Skeletal muscle tissue (tissue), 4 donors: ENCODE measurements around the gene EPYC. TPM values are rescaled to one million over a fixed set of nuclear protein-coding genes. Genes with fewer than 3 reads are reported as not detected.

ENCODE experiments used
- H3K27ac ChIP-seq: one replicate; pipeline ENCODE4 v1.7.0; 2013; ENCODE audit warnings: mild to moderate bottlenecking, low read depth, low read length, inconsistent platforms
- H3K27me3 ChIP-seq, 3 donors: one replicate each; pipeline ENCODE4 v1.7.0; 2013; ENCODE audit warnings: low read length in 3 of 3; ENCODE audit not compliant: control insufficient read depth in 3 of 3, insufficient read depth in 3 of 3
- H3K36me3 ChIP-seq, 3 donors: one replicate each; pipeline ENCODE4 v1.7.0; 2013; ENCODE audit warnings: low read length in 3 of 3; ENCODE audit not compliant: control insufficient read depth in 3 of 3, insufficient read depth in 3 of 3
- H3K4me1 ChIP-seq, 3 donors: one replicate each; pipeline ENCODE4 v1.7.0; 2013; ENCODE audit warnings: low read length in 3 of 3, mild to moderate bottlenecking in 3 of 3; ENCODE audit not compliant: control insufficient read depth in 3 of 3, insufficient read depth in 3 of 3
- H3K4me3 ChIP-seq, 3 donors: one replicate each; pipeline ENCODE4 v1.7.0; 2013; ENCODE audit warnings: low read length in 3 of 3
- H3K9ac ChIP-seq, 3 donors: one replicate each; pipeline ENCODE4 v1.7.0; 2013; ENCODE audit warnings: low read length in 3 of 3, mild to moderate bottlenecking in 3 of 3, moderate library complexity in 2 of 3, low read depth in 1 of 3
- H3K9me3 ChIP-seq, 3 donors: one replicate each; pipeline ENCODE4 v1.7.0; 2013; ENCODE audit warnings: low read length in 3 of 3; ENCODE audit not compliant: control insufficient read depth in 3 of 3
- total RNA-seq: library from RNA; depleted of rRNA; stranded (reverse); fragments of >200 nt; gene quantifications from one replicate; pipeline ENCODE4 v1.2.3, GENCODE V29; 2014
- donor health status: Osteomylitis.

The EPYC gene
- total RNA-seq, 1 donor from 2014 or later, result 0.52 TPM

- Histone ChIP-seq H3K27me3 (no peaks in the 10 kb centered on the region), H3K36me3 (no peaks in the 10 kb centered on the region), H3K9me3 (no peaks in the 10 kb centered on the region), H3K4me1 (no peaks in the 10 kb centered on the region), H3K9ac (no peak overlapping the region), H3K27ac (no peak overlapping the region), H3K4me3 (no peak overlapping the region)
Observed at GRCh38 chr12:90945070-90945649, 59.6 kb downstream of the EPYC start.

GRCh38 chr12:90943255-90943654, 61.5 kb downstream of the EPYC start:
- H3K36me3 ChIP-seq, result no peaks in the 10 kb centered on the region
- H3K9ac ChIP-seq, result no peak overlapping the region
- H3K27ac ChIP-seq, result no peak overlapping the region
- H3K27me3 ChIP-seq, result no peaks in the 10 kb centered on the region
- H3K9me3 ChIP-seq, result no peaks in the 10 kb centered on the region
- no peak overlapping the region for H3K4me3 ChIP-seq
- peaks cover 0 to 2% (median 0%) of the 10 kb centered on the region in 3 donors for H3K4me1 ChIP-seq

GRCh38 chr12:90940872-90941499, 63.8 kb downstream of the EPYC start:
- Histone ChIP-seq H3K4me3 (no peak overlapping the region), H3K27me3 (no peaks in the 10 kb centered on the region), H3K9ac (no peak overlapping the region), H3K36me3 (no peaks in the 10 kb centered on the region), H3K4me1 (peaks cover 0 to 2% (median 0%) of the 10 kb centered on the region in 3 donors), H3K27ac (no peak overlapping the region), H3K9me3 (no peaks in the 10 kb centered on the region)

GRCh38 chr12:90939382-90939781, 65.4 kb downstream of the EPYC start:
- H3K36me3 ChIP-seq, result no peaks in the 10 kb centered on the region
- no peak overlapping the region for H3K9ac ChIP-seq
- no peaks in the 10 kb centered on the region for H3K27me3 ChIP-seq
- peaks cover 0 to 2% (median 0%) of the 10 kb centered on the region in 3 donors for H3K4me1 ChIP-seq
- no peaks in the 10 kb centered on the region for H3K9me3 ChIP-seq
- H3K4me3 ChIP-seq, result no peak overlapping the region
- H3K27ac ChIP-seq, result no peak overlapping the region

GRCh38 chr12:90938451-90938850, 66.3 kb downstream of the EPYC start:
- no peak overlapping the region for H3K9ac ChIP-seq
- H3K4me1 ChIP-seq, result peaks cover 0 to 2% (median 0%) of the 10 kb centered on the region in 3 donors
- H3K27me3 ChIP-seq, result no peaks in the 10 kb centered on the region
- no peak overlapping the region for H3K4me3 ChIP-seq
- H3K36me3 ChIP-seq, result no peaks in the 10 kb centered on the region
- no peak overlapping the region for H3K27ac ChIP-seq
- no peaks in the 10 kb centered on the region for H3K9me3 ChIP-seq

DNA sequence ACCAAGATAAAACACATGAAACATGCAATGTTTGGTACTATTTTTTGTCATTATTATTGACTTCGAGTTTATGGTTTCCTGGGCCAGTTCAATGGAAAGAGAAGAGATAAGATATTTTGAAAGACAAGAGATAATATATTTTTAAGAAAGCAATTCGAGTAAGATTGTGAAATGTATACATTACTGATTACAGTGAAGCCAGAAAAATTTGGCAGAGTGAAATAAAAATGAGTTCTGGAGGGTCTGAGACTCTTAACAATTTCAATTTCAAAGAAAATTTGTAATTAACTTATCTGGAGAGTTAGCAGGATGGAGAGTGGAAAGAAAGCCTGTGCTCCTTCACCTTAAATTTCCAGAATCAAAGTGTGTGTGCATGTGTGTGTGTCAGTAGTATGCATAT, 67.1 kb downstream of the EPYC start:
- Histone ChIP-seq H3K4me1 (peaks cover 0 to 2% (median 0%) of the 10 kb centered on the region in 3 donors), H3K4me3 (no peak overlapping the region), H3K27me3 (no peaks in the 10 kb centered on the region), H3K36me3 (no peaks in the 10 kb centered on the region), H3K9me3 (no peaks in the 10 kb centered on the region), H3K27ac (no peak overlapping the region), H3K9ac (no peak overlapping the region)

DNA sequence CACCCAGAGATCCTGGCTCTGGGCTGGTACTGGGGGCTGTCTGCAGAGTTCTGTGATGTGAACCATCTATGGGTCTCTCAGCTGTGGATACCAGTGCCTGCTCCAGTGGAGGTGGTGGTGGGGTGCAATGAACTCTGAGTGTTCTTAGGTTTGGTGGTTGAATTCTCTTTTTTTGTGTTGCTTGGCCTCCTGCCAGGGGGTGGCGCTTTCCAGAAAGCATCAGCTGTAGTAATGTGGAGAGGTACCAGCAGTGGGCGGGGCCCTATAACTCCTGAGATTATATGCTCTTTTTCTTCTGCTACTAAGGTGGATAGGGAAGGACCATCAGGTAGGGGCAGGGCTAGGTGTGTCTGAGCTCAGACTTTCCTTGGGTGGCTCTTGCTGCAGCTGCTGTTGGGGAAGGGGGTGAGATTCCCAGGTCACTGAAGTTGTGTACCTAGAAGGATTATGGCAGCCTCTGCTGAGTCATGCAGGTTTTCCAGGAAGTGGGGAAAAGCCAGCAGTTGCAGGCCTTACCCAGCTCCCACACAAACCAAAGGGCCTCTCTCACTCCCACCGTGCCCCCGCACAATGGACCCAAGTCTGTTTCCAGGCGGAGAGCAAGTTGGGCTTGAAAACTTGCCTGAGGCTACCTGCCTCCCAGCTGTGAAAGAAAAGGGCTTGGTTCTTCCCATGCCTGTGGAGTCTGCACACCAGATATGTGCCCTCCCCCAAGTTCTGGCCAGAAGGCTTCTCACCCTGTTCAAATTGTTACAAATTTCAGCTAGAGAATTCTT, 68.4 kb downstream of the EPYC start:
- H3K4me3 ChIP-seq, result no peak overlapping the region
- no peaks in the 10 kb centered on the region for H3K9me3 ChIP-seq
- no peaks in the 10 kb centered on the region for H3K27me3 ChIP-seq

GRCh38 chr12:90925562-90925961, 79.2 kb downstream of the EPYC start:
- H3K9ac ChIP-seq, result no peak overlapping the region
- no peak overlapping the region for H3K4me3 ChIP-seq
- H3K27ac ChIP-seq, result no peak overlapping the region
- no peaks in the 10 kb centered on the region for H3K4me1 ChIP-seq
- H3K27me3 ChIP-seq, result no peaks in the 10 kb centered on the region
- H3K9me3 ChIP-seq, result no peaks in the 10 kb centered on the region
- H3K36me3 ChIP-seq, result no peaks in the 10 kb centered on the region

More for the DNA sequence above, 68.4 kb downstream of the EPYC start:
- Histone ChIP-seq H3K27ac (no peak overlapping the region), H3K9ac (no peak overlapping the region), H3K4me1 (peaks cover 0 to 2% (median 0%) of the 10 kb centered on the region in 3 donors), H3K36me3 (no peaks in the 10 kb centered on the region)

GRCh38 chr12:90924406-90924805, 80.4 kb downstream of the EPYC start:
- Histone ChIP-seq H3K9me3 (no peaks in the 10 kb centered on the region), H3K27me3 (no peaks in the 10 kb centered on the region), H3K4me1 (no peaks in the 10 kb centered on the region), H3K27ac (no peak overlapping the region), H3K4me3 (no peak overlapping the region), H3K9ac (no peak overlapping the region), H3K36me3 (no peaks in the 10 kb centered on the region)

DNA sequence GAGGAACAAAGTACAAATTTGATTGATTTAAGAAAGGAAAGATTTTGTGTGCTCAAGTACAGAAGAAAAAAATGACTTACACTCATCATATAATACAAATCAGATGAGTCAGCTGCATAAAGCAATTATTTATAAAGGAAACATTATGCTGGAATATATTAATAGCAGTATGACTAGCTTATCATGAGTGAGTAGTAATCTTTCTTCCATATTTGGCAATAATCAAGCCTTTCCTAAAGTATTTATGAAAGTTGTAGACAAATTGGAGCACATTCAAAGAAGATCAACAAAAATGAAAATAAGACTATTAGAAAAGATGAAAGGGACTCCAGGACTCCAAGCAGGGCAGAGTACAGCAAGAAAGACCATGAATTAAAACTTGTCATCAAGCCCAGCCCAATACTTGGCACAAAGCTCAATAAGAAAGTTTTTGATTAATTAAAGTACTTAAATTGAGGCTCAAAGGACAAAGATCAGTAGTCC, 82.6 kb downstream of the EPYC start:
- Histone ChIP-seq H3K4me1 (no peaks in the 10 kb centered on the region), H3K4me3 (no peak overlapping the region), H3K27me3 (no peaks in the 10 kb centered on the region), H3K9ac (no peak overlapping the region), H3K9me3 (no peaks in the 10 kb centered on the region), H3K27ac (no peak overlapping the region), H3K36me3 (no peaks in the 10 kb centered on the region)
